ENCODE results near the gene SYVN1.

SYVN1 gene

GRCh38 chr11:65108469-65109123 lies 25.7 kb downstream of the SYVN1 start:
- H3K4me1 ChIP-seq (ENCODE audit: control insufficient read depth, insufficient read depth, low read length): peaks cover 18% of the 10 kb centered on the region

GRCh38 chr11:65107751-65108468 lies 26.4 kb downstream of the SYVN1 start:
- Histone ChIP-seq H3K4me3 (ENCODE audit: low read depth, low read length) (no peak overlapping the region), H3K4me1 (ENCODE audit: control insufficient read depth, insufficient read depth, low read length) (peaks cover 11% of the 10 kb centered on the region), H3K9ac (ENCODE audit: low read length) (no peak overlapping the region), H3K27me3 (ENCODE audit: control insufficient read depth, insufficient read depth, low read length) (no peaks in the 10 kb centered on the region), H3K9me3 (ENCODE audit: control insufficient read depth, insufficient read depth, low read depth, low read length) (no peaks in the 10 kb centered on the region), H3K27ac (ENCODE audit: low read depth, low read length) (no peak overlapping the region), H3K36me3 (ENCODE audit: control insufficient read depth, insufficient read depth, low read length) (peaks cover 20% of the 10 kb centered on the region)

More at GRCh38 chr11:65108469-65109123, 25.7 kb downstream of the SYVN1 start:
- Histone ChIP-seq H3K4me3 (ENCODE audit: low read depth, low read length) (no peak overlapping the region), H3K9ac (ENCODE audit: low read length) (no peak overlapping the region), H3K36me3 (ENCODE audit: control insufficient read depth, insufficient read depth, low read length) (peaks cover 20% of the 10 kb centered on the region), H3K9me3 (ENCODE audit: control insufficient read depth, insufficient read depth, low read depth, low read length) (no peaks in the 10 kb centered on the region), H3K27ac (ENCODE audit: low read depth, low read length) (no peak overlapping the region), H3K27me3 (ENCODE audit: control insufficient read depth, insufficient read depth, low read length) (no peaks in the 10 kb centered on the region)

- Histone ChIP-seq H3K9ac (ENCODE audit: low read length) (no peak overlapping the region), H3K27me3 (ENCODE audit: control insufficient read depth, insufficient read depth, low read length) (no peaks in the 10 kb centered on the region), H3K9me3 (ENCODE audit: control insufficient read depth, insufficient read depth, low read depth, low read length) (no peaks in the 10 kb centered on the region), H3K27ac (ENCODE audit: low read depth, low read length) (no peak overlapping the region), H3K4me1 (ENCODE audit: control insufficient read depth, insufficient read depth, low read length) (peaks cover 9% of the 10 kb centered on the region), H3K4me3 (ENCODE audit: low read depth, low read length) (no peak overlapping the region), H3K36me3 (ENCODE audit: control insufficient read depth, insufficient read depth, low read length) (peaks cover 20% of the 10 kb centered on the region)
Measured at GRCh38 chr11:65107078-65107477, 27.2 kb downstream of the SYVN1 start.

GRCh38 chr11:65104628-65105027 lies 29.7 kb downstream of the SYVN1 start:
- Histone ChIP-seq H3K9me3 (ENCODE audit: control insufficient read depth, insufficient read depth, low read depth, low read length) (no peaks in the 10 kb centered on the region), H3K4me1 (ENCODE audit: control insufficient read depth, insufficient read depth, low read length) (no peaks in the 10 kb centered on the region), H3K4me3 (ENCODE audit: low read depth, low read length) (no peak overlapping the region), H3K9ac (ENCODE audit: low read length) (no peak overlapping the region), H3K36me3 (ENCODE audit: control insufficient read depth, insufficient read depth, low read length) (peaks cover 20% of the 10 kb centered on the region), H3K27ac (ENCODE audit: low read depth, low read length) (no peak overlapping the region), H3K27me3 (ENCODE audit: control insufficient read depth, insufficient read depth, low read length) (no peaks in the 10 kb centered on the region)

GRCh38 chr11:65103476-65103875 lies 30.8 kb downstream of the SYVN1 start:
- Histone ChIP-seq H3K4me3 (ENCODE audit: low read depth, low read length) (no peak overlapping the region), H3K4me1 (ENCODE audit: control insufficient read depth, insufficient read depth, low read length) (no peaks in the 10 kb centered on the region), H3K9me3 (ENCODE audit: control insufficient read depth, insufficient read depth, low read depth, low read length) (no peaks in the 10 kb centered on the region), H3K9ac (ENCODE audit: low read length) (no peak overlapping the region), H3K27me3 (ENCODE audit: control insufficient read depth, insufficient read depth, low read length) (no peaks in the 10 kb centered on the region), H3K27ac (ENCODE audit: low read depth, low read length) (no peak overlapping the region), H3K36me3 (ENCODE audit: control insufficient read depth, insufficient read depth, low read length) (peaks cover 14% of the 10 kb centered on the region)

GRCh38 chr11:65102142-65103095 lies 31.9 kb downstream of the SYVN1 start:
- Histone ChIP-seq H3K9ac (ENCODE audit: low read length) (no peak overlapping the region), H3K4me3 (ENCODE audit: low read depth, low read length) (no peak overlapping the region), H3K27ac (ENCODE audit: low read depth, low read length) (no peak overlapping the region), H3K4me1 (ENCODE audit: control insufficient read depth, insufficient read depth, low read length) (no peaks in the 10 kb centered on the region), H3K9me3 (ENCODE audit: control insufficient read depth, insufficient read depth, low read depth, low read length) (no peaks in the 10 kb centered on the region), H3K27me3 (ENCODE audit: control insufficient read depth, insufficient read depth, low read length) (no peaks in the 10 kb centered on the region), H3K36me3 (ENCODE audit: control insufficient read depth, insufficient read depth, low read length) (peaks cover 16% of the 10 kb centered on the region)

- 0 out of 2 replicates have a peak, but pooled peaks cover 3% of the 10 kb centered on the region for H3K4me1 ChIP-seq (ENCODE audit: control insufficient read depth, insufficient read depth, low read length)
- H3K36me3 ChIP-seq (ENCODE audit: control insufficient read depth, insufficient read depth, low read length): peaks cover 12% of the 10 kb centered on the region
- no peak overlapping the region for H3K27ac ChIP-seq (ENCODE audit: low read depth, low read length)
- H3K9ac ChIP-seq (ENCODE audit: low read length): no peak overlapping the region
- H3K4me3 ChIP-seq (ENCODE audit: low read depth, low read length): no peak overlapping the region
- H3K9me3 ChIP-seq (ENCODE audit: control insufficient read depth, insufficient read depth, low read depth, low read length): no peaks in the 10 kb centered on the region
- no peaks in the 10 kb centered on the region for H3K27me3 ChIP-seq (ENCODE audit: control insufficient read depth, insufficient read depth, low read length)
Measured at GRCh38 chr11:65100674-65101350, 33.5 kb downstream of the SYVN1 start.

- Histone ChIP-seq H3K9me3 (ENCODE audit: control insufficient read depth, insufficient read depth, low read depth, low read length) (no peaks in the 10 kb centered on the region), H3K27ac (ENCODE audit: low read depth, low read length) (no peak overlapping the region), H3K4me3 (ENCODE audit: low read depth, low read length) (peak overlapping the region; percentile 78), H3K9ac (ENCODE audit: low read length) (no peak overlapping the region), H3K36me3 (ENCODE audit: control insufficient read depth, insufficient read depth, low read length) (peaks cover 6% of the 10 kb centered on the region; the same call in 1 of the 2 replicates), H3K27me3 (ENCODE audit: control insufficient read depth, insufficient read depth, low read length) (no peaks in the 10 kb centered on the region), H3K4me1 (ENCODE audit: control insufficient read depth, insufficient read depth, low read length) (0 out of 2 replicates have a peak, but pooled peaks cover 3% of the 10 kb centered on the region)
Measured at GRCh38 chr11:65096926-65097325, 37.4 kb downstream of the SYVN1 start.

GRCh38 chr11:65095974-65096806 lies 38.1 kb downstream of the SYVN1 start, which contains the start of gene VPS51:
VPS51 (plus strand) TSS chr11:65096214; CDS start chr11:65096251, 37 bp downstream.
- peak within 1 kb of the TSS; percentile 78 for H3K4me3 ChIP-seq (ENCODE audit: low read depth, low read length)
- peak within 1 kb of the TSS; percentile 73 for H3K9ac ChIP-seq (ENCODE audit: low read length)
- H3K36me3 ChIP-seq (ENCODE audit: control insufficient read depth, insufficient read depth, low read length): peaks cover 6% of the 10 kb centered on the region; the same call in 1 of the 2 replicates
- H3K27ac ChIP-seq (ENCODE audit: low read depth, low read length): peak within 1 kb of the TSS; percentile 69; the same call in 1 of the 2 replicates
- no peaks in the 10 kb centered on the region for H3K27me3 ChIP-seq (ENCODE audit: control insufficient read depth, insufficient read depth, low read length)
- H3K4me1 ChIP-seq (ENCODE audit: control insufficient read depth, insufficient read depth, low read length): 0 out of 2 replicates have a peak, but pooled peaks cover 3% of the 10 kb centered on the region
- no peaks in the 10 kb centered on the region for H3K9me3 ChIP-seq (ENCODE audit: control insufficient read depth, insufficient read depth, low read depth, low read length)
